Measurements from ENCODE around the gene KIAA0930.

- TF ChIP-seq ZC3H10 (CRISPR knock-in tag; IDR thresholded peaks at IDR 0.05) (no peak), TCF4 (CRISPR knock-in tag; IDR thresholded peaks at IDR 0.05; ENCODE audit: borderline replicate concordance) (no peak), RARB (CRISPR knock-in tag; IDR thresholded peaks at IDR 0.05) (no peak), CREB5 (CRISPR knock-in tag; IDR thresholded peaks at IDR 0.05; ENCODE audit: low read depth) (no peak), GLIS3 (CRISPR knock-in tag; IDR thresholded peaks at IDR 0.05) (no peak), ZFP30 (CRISPR knock-in tag; IDR thresholded peaks at IDR 0.05) (no peak), PPARA (CRISPR knock-in tag; IDR thresholded peaks at IDR 0.05; ENCODE audit: borderline replicate concordance) (no peak), ZNF70 (CRISPR knock-in tag; IDR thresholded peaks at IDR 0.05) (no peak), OSR1 (CRISPR knock-in tag; IDR thresholded peaks at IDR 0.05) (no peak), ZFP3 (CRISPR knock-in tag; IDR thresholded peaks at IDR 0.05) (no peak), ZNF565 (CRISPR knock-in tag; conservative IDR thresholded peaks at IDR 0.05; ENCODE audit: low read depth) (no peak), TSHZ2 (CRISPR knock-in tag; IDR thresholded peaks at IDR 0.05) (no peak), CSDC2 (CRISPR knock-in tag; IDR thresholded peaks at IDR 0.05) (no peak)
These were observed 91.0 kb downstream of the KIAA0930 start for GRCh38 chr22:45149671-45150070.

All from SK-N-SH treated with all-trans-retinoic acid at 6 μM for 48 hours (cell line).